ENCODE data around the gene ANKFN1.

DNA sequence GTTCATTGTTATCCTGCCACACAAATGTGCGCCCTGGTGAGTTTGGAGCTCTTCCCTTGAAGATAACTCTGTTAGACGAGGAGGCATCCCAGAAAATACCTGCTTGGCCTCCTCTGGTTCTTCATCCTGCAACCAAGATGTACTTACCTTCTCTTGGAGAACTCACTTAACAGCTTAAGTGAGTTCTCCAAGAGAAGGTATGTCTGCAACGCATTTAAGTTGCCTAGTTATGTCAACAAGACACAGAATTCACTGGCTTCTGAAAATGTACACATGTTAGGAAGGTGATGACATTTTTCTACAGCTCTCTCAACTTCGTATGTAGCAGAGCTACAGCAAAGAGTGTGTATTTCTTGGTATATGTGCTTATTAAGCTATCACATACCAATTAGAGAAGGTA is 361.6 kb downstream of the ANKFN1 start:
- TF ChIP-seq, protein P1, sequence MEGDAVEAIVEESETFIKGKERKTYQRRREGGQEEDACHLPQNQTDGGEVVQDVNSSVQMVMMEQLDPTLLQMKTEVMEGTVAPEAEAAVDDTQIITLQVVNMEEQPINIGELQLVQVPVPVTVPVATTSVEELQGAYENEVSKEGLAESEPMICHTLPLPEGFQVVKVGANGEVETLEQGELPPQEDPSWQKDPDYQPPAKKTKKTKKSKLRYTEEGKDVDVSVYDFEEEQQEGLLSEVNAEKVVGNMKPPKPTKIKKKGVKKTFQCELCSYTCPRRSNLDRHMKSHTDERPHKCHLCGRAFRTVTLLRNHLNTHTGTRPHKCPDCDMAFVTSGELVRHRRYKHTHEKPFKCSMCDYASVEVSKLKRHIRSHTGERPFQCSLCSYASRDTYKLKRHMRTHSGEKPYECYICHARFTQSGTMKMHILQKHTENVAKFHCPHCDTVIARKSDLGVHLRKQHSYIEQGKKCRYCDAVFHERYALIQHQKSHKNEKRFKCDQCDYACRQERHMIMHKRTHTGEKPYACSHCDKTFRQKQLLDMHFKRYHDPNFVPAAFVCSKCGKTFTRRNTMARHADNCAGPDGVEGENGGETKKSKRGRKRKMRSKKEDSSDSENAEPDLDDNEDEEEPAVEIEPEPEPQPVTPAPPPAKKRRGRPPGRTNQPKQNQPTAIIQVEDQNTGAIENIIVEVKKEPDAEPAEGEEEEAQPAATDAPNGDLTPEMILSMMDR (IDR thresholded peaks at IDR 0.05; ENCODE audit: insufficient read depth, low read depth, low read length): no peak
- TF ChIP-seq EZH2 (IDR thresholded peaks at IDR 0.05; ENCODE audit: insufficient read depth, low read length): no peak
